ENCODE data around the gene ZNF48. TPM values are rescaled to one million over a fixed set of nuclear protein-coding genes. Genes with fewer than 3 reads are reported as not detected.

ZNF48 gene
- total and polyA plus RNA-seq, 2 donors (not counting 1 experiment from before 2014, with no cell fraction given): 8.4 to 13.3 TPM

DNA sequence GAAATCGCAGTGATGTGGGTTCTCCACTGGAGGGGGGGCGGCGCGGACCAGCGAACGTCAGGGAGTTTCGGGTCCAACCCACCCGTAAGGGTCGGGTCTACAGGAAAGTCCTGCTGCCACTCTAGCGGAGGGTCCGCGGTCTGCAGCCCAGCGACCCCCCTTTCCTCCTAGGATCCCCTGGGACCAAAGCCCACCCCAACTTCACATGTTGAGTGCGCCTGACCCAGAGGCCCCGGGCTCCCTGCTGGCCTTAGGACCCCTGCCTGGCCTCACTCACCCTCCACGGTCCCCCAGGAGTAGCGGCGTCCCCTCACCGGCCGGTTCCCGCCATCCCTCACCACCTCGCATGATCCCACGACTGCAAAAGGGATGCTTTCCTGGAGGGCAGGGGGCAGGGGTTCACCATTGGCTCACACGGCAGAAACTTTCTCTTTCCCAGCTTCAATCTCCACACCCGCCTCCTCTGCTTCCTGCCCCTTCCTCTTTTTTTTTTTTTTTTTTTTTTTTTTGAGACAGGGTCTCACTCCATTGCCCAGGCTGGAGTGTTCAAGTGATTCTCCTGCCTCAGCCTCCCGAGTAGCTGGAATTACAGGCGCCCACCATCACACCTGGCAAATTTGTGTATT is 15.9 kb upstream of the ZNF48 start:
- H3K27me3 ChIP-seq (replicated peaks in 1 of 4; ENCODE audit: control extremely low read depth in 1 of 4, control insufficient read depth in 3 of 4, insufficient read depth in 4 of 4, low read length in 3 of 4): no peaks in the 10 kb centered on the region
- WGBS (ENCODE audit: insufficient coverage): 21% methylated on average over 20 of the region's 27 CpGs
- H3K4me1 ChIP-seq (ENCODE audit: control insufficient read depth in 2 of 2, insufficient read depth in 2 of 2, low read length in 2 of 2): peaks cover 34 to 68% of the 10 kb centered on the region in 2 donors
- no peaks in the 10 kb centered on the region for H4K20me1 ChIP-seq (ENCODE audit: control insufficient read depth, insufficient read depth, low read length, poor library complexity, severe bottlenecking)
- POLR2A ChIA-PET: interaction anchor here (0.7 to 1.5 kb wide), 4 partner anchors 13 to 193 kb away, joined by 5 to 9 read pairs (median 6); partner anchors contain the start of gene ZNF771
- peaks cover 53% of the 10 kb centered on the region for H3K79me2 ChIP-seq (ENCODE audit: control insufficient read depth, insufficient read depth, low read length)
- H3K27me3 Mint-ChIP-seq: no peaks in the 10 kb centered on the region
- peak overlapping the region in 4 of 5 experiments; percentile 56 to 87 (median 66) for H3K4me3 ChIP-seq (ENCODE audit: control extremely low read depth in 1 of 5, extremely low read depth in 1 of 5, insufficient read depth in 1 of 5, low read depth in 2 of 5, low read length in 4 of 5)
- TF ChIP-seq, protein P1, sequence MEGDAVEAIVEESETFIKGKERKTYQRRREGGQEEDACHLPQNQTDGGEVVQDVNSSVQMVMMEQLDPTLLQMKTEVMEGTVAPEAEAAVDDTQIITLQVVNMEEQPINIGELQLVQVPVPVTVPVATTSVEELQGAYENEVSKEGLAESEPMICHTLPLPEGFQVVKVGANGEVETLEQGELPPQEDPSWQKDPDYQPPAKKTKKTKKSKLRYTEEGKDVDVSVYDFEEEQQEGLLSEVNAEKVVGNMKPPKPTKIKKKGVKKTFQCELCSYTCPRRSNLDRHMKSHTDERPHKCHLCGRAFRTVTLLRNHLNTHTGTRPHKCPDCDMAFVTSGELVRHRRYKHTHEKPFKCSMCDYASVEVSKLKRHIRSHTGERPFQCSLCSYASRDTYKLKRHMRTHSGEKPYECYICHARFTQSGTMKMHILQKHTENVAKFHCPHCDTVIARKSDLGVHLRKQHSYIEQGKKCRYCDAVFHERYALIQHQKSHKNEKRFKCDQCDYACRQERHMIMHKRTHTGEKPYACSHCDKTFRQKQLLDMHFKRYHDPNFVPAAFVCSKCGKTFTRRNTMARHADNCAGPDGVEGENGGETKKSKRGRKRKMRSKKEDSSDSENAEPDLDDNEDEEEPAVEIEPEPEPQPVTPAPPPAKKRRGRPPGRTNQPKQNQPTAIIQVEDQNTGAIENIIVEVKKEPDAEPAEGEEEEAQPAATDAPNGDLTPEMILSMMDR (IDR thresholded peaks at IDR 0.05): peak; percentile 21
- no peak for TF ChIP-seq EZH2 (IDR thresholded peaks at IDR 0.05; ENCODE audit: borderline replicate concordance, insufficient read depth, low read depth, low read length, poor library complexity, severe bottlenecking)
- DNase-seq (no peak), ATAC-seq (ENCODE audit: low read depth) (no peak)
- peak overlapping the region; percentile 77 for H2AFZ ChIP-seq (ENCODE audit: insufficient read depth, low read depth, low read length, poor library complexity, severe bottlenecking)
- H3K9me3 ChIP-seq (ENCODE audit: control extremely low read depth in 1 of 3, control insufficient read depth in 2 of 3, insufficient read depth in 1 of 3, low read length in 2 of 3): peaks cover 0 to 2% (median 0%) of the 10 kb centered on the region in 3 donors
- H3K9ac ChIP-seq (ENCODE audit: low read length): peak overlapping the region; percentile 99
- H3K27ac Mint-ChIP-seq: peak overlapping the region; percentile 100
- H3K4me2 ChIP-seq (replicated peaks; ENCODE audit: low read depth, low read length, poor library complexity, severe bottlenecking): peak overlapping the region; percentile 100
- peak overlapping the region; percentile 94 for H3K4me3 Mint-ChIP-seq
- peak overlapping the region; percentile 90 to 100 for H3K27ac ChIP-seq (ENCODE audit: low read length in 2 of 2)
- H3K36me3 ChIP-seq (replicated peaks in 1 of 2; ENCODE audit: control extremely low read depth in 1 of 2, control insufficient read depth in 1 of 2, extremely low read depth in 1 of 2, insufficient read depth in 2 of 2, low read length in 1 of 2): peaks cover 0 to 2% of the 10 kb centered on the region in 2 experiments
- H3K4me1 Mint-ChIP-seq: peaks cover 53% of the 10 kb centered on the region
- CTCF ChIA-PET: interaction anchor here (0.9 to 2.0 kb wide), 4 partner anchors 17 to 30 kb away, joined by 3 to 9 read pairs (median 4); no protein-coding TSS in a partner anchor
- H3K9me3 Mint-ChIP-seq (ENCODE audit: insufficient read depth): no peaks in the 10 kb centered on the region
- intact Hi-C loops (cut with micrococcal nuclease): loop anchor here (2.0 to 10.0 kb wide), 5 partner anchors 93 to 1454 kb away; partner anchors contain the start of genes ALDOA, ITGAL, RABEP2 and TBX6
